ENCODE data around the gene RARA. TPM values are rescaled to one million over a fixed set of nuclear protein-coding genes. Genes with fewer than 3 reads are reported as not detected.

Gene RARA
- total RNA-seq, 1 experiment from 2014 or later, result 35.1 TPM

DNA sequence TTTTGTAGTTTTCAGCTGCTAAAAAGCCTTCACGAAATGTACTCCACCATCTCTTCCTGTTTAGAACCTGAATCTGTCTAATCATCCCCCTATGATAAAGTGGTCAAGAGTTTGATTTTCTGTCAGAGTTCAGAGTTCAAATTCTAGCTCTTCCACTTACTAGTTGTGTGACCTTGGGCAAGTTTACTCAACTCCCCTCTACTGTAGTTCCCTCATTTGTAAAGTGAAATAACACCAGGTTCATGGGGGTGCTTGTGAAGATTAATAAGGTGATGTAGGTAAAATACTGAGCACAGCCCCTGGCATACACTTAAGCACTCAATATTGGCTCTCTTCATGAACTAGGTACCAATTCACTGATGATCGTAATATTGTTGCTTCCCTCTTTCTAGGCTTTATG, 22.5 kb upstream of the RARA start:
- no TSS peak for BruUV-seq (replicated peaks)
- TF ChIP-seq ZFX (IDR thresholded peaks at IDR 0.05), result no peak
- no peak for TF ChIP-seq SP1 (IDR thresholded peaks at IDR 0.05; ENCODE audit: low read depth)
- TF ChIP-seq TCF7L2 (IDR thresholded peaks at IDR 0.05; ENCODE audit: borderline replicate concordance, extremely low read depth, insufficient read depth, insufficient read length), result no peak
- TF ChIP-seq EZH2phosphoT487 (IDR thresholded peaks at IDR 0.05; ENCODE audit: borderline replicate concordance), result no peak
- TF ChIP-seq, protein P1, sequence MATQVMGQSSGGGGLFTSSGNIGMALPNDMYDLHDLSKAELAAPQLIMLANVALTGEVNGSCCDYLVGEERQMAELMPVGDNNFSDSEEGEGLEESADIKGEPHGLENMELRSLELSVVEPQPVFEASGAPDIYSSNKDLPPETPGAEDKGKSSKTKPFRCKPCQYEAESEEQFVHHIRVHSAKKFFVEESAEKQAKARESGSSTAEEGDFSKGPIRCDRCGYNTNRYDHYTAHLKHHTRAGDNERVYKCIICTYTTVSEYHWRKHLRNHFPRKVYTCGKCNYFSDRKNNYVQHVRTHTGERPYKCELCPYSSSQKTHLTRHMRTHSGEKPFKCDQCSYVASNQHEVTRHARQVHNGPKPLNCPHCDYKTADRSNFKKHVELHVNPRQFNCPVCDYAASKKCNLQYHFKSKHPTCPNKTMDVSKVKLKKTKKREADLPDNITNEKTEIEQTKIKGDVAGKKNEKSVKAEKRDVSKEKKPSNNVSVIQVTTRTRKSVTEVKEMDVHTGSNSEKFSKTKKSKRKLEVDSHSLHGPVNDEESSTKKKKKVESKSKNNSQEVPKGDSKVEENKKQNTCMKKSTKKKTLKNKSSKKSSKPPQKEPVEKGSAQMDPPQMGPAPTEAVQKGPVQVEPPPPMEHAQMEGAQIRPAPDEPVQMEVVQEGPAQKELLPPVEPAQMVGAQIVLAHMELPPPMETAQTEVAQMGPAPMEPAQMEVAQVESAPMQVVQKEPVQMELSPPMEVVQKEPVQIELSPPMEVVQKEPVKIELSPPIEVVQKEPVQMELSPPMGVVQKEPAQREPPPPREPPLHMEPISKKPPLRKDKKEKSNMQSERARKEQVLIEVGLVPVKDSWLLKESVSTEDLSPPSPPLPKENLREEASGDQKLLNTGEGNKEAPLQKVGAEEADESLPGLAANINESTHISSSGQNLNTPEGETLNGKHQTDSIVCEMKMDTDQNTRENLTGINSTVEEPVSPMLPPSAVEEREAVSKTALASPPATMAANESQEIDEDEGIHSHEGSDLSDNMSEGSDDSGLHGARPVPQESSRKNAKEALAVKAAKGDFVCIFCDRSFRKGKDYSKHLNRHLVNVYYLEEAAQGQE (IDR thresholded peaks at IDR 0.05; ENCODE audit: low read depth), result no peak
- no peak for TF ChIP-seq EZH2 (IDR thresholded peaks at IDR 0.05)
- TF ChIP-seq, protein P2, sequence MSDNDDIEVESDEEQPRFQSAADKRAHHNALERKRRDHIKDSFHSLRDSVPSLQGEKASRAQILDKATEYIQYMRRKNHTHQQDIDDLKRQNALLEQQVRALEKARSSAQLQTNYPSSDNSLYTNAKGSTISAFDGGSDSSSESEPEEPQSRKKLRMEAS (IDR thresholded peaks at IDR 0.05), result no peak
- TF ChIP-seq RAD21 (IDR thresholded peaks at IDR 0.05; ENCODE audit: low read depth), result no peak
- no peak overlapping the region for H3K9ac ChIP-seq (ENCODE audit: low read length)
- ATAC-seq (no peak), DNase-seq (ENCODE audit: low read depth, low spot score) (no peak)
- peaks cover 10 to 20% of the 10 kb centered on the region in 2 experiments for H3K36me3 ChIP-seq (ENCODE audit: control insufficient read depth in 1 of 2, insufficient read depth in 2 of 2, low read length in 2 of 2)
- H3K4me3 ChIP-seq (replicated peaks in 1 of 2; ENCODE audit: low read depth in 1 of 2, low read length in 2 of 2), result no peak overlapping the region
- ChIA-PET RAD21 (ENCODE audit: low non-redundant PET in 1 of 2, low total read pairs in 2 of 2, uncharacterized antibody in 2 of 2, unreplicated experiment in 2 of 2) (no interaction called here), POLR2A (no interaction called here), CTCF (no interaction called here)
- no peak overlapping the region for H3K27ac ChIP-seq (ENCODE audit: low read depth, low read length)
- intact Hi-C loops (cut with micrococcal nuclease), result no loop called here
- peaks cover 38% of the 10 kb centered on the region for H3K79me2 ChIP-seq (ENCODE audit: insufficient read depth, low read length)
- peaks cover 3% of the 10 kb centered on the region; the same call in 1 of the 2 replicates for H4K20me1 ChIP-seq (ENCODE audit: insufficient read depth)
- H3K27me3 ChIP-seq (ENCODE audit: insufficient read depth, low read length), result no peaks in the 10 kb centered on the region
- H3K4me2 ChIP-seq (ENCODE audit: low read length), result no peak overlapping the region
- no peak overlapping the region for H2AFZ ChIP-seq (ENCODE audit: low read depth, low read length, poor library complexity, severe bottlenecking)
- peaks cover 48 to 57% of the 10 kb centered on the region in 2 experiments for H3K4me1 ChIP-seq (ENCODE audit: control insufficient read depth in 1 of 2, insufficient read depth in 2 of 2, low read length in 2 of 2)
- H3K9me3 ChIP-seq (ENCODE audit: control insufficient read depth in 1 of 2, insufficient read depth in 1 of 2, low read depth in 1 of 2, low read length in 2 of 2), result no peaks in the 10 kb centered on the region
- no peaks in the 10 kb centered on the region for H3K9me2 ChIP-seq (ENCODE audit: insufficient read depth)

Measured in HCT116 (cell line).